Natural killer cell (primary cell): ENCODE data around the gene SMG6. TPM values are rescaled to one million over a fixed set of nuclear protein-coding genes. Genes with fewer than 3 reads are reported as not detected.
A peak's percentile ranks its signal among the peaks of the same experiment; 100 is the strongest.

ENCODE experiments used
- ATAC-seq, 3 donors: fragments of 150-1000 bp in 2 of 3; fragments of 200-7000 bp in 1 of 3; cut with Tn5 transposase; 1 replicate in 1 of 3; 2 replicates in 2 of 3; pipeline ENCODE4 v1.10.0; 2021; ENCODE audit warnings: mild to moderate bottlenecking in 2 of 3, moderate library complexity in 2 of 3
- DNase-seq, 2 donors: peaks; one replicate each; pipeline versions ENCODE4 v3.0.0 to v3.0.0-alpha.2; 2013 to 2021; ENCODE audit warnings: mixed read lengths in 1 of 2
- H3K27ac ChIP-seq: one replicate; pipeline ENCODE4 v1.5.1; 2013; ENCODE audit warnings: mild to moderate bottlenecking, low read length
- H3K27me3 ChIP-seq: one replicate; pipeline ENCODE4 v1.6.1; 2013; ENCODE audit warnings: low read length; ENCODE audit not compliant: control insufficient read depth, insufficient read depth
- H3K36me3 ChIP-seq: one replicate; pipeline ENCODE4 v1.6.1; 2013; ENCODE audit warnings: low read length; ENCODE audit not compliant: control insufficient read depth, insufficient read depth
- H3K4me1 ChIP-seq: one replicate; pipeline ENCODE4 v1.6.1; 2013; ENCODE audit warnings: low read length; ENCODE audit not compliant: control insufficient read depth, insufficient read depth
- H3K4me3 ChIP-seq: one replicate; pipeline ENCODE4 v1.5.1; 2013; ENCODE audit warnings: low read length
- H3K9me3 ChIP-seq: one replicate; pipeline ENCODE4 v1.6.1; 2013; ENCODE audit warnings: low read length; ENCODE audit not compliant: control insufficient read depth, insufficient read depth
- H3K27ac Mint-ChIP-seq, 2 donors: one replicate each; pipeline ENCODE4 v1.8.0; 2022; ENCODE audit warnings: mild to moderate bottlenecking in 2 of 2, mixed read lengths in 2 of 2, moderate library complexity in 1 of 2
- H3K27me3 Mint-ChIP-seq, 2 donors: one replicate each; pipeline ENCODE4 v1.8.0; 2022; ENCODE audit warnings: low read depth in 2 of 2, mixed read lengths in 2 of 2
- H3K36me3 Mint-ChIP-seq: one replicate; pipeline ENCODE4 v1.8.0; 2022; ENCODE audit warnings: mixed read lengths
- H3K4me1 Mint-ChIP-seq, 2 donors: one replicate each; pipeline ENCODE4 v1.8.0; 2022; ENCODE audit warnings: mixed read lengths in 2 of 2
- H3K4me3 Mint-ChIP-seq: one replicate; pipeline ENCODE4 v1.8.0; 2022; ENCODE audit warnings: mild to moderate bottlenecking, moderate library complexity, mixed read lengths
- H3K9me3 Mint-ChIP-seq, 2 donors: one replicate each; pipeline ENCODE4 v1.8.0; 2022; ENCODE audit warnings: mixed read lengths in 2 of 2
- CTCF ChIP-seq: fragments of 200-600 bp; IDR thresholded peaks from one replicate; pipeline ENCODE4 v1.8.0; 2022; ENCODE audit warnings: antibody characterized with exemption
- WGBS: methylation state at CpG from one replicate; pipeline ENCODE4 v1.1.7; 2013; ENCODE audit warnings: missing lambda C conversion rate; ENCODE audit not compliant: insufficient coverage; 5-methylcytosine and 5-hydroxymethylcytosine counted together
- intact Hi-C: fragments of 100-400 bp; cut with micrococcal nuclease; formaldehyde crosslinking; loops from one replicate; pipeline ENCODE4 v1.14.2; 2022
- total RNA-seq, 4 donors: library from RNA; stranded (reverse); fragments of 120-200 nt in 1 of 4; gene quantifications; one replicate each; pipeline versions ENCODE4 v1.2.3 to v1.2.4, GENCODE V29; 2013 to 2022

The SMG6 gene
- total RNA-seq, 3 donors from 2014 or later (not counting 1 experiment from before 2014, with no cell fraction given) = 41.6 to 49.4 (median 48.2) TPM

DNA sequence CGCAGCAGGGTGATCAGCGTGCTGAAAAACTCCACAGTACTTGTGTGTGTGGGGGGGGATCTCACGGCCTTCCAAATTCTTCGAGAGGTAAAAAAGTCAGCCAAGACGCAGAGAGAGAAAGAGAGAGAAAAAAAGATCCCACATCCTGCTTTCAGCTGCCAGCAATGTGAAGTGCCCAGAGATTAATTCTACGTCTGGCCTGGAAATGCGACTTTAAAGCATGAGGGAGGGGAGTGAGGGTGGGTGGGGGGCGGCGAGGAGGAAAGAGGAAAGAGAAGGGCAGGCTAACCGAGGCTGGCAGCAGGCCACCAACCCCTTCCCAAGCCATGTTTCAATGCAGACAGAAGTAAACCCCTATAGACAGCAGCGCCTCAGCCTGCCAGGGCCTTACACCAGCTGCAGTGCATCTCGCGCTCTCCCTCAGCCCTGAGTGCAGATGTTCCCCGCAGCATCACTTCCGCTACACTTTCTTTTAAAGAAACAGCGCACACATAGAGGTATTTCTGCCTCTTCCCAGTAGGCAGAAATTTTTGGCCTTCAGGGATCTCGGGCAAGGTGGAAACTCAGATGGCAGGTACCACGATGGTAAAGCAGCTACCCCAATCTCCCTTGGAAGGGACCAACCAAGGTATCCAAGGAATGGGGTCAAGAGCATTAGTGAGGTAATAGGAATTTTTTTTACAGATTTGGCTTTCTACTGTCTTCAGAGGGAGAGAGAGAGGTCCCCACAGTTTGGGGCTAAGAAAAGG is 87.8 kb downstream of the SMG6 start:
- intact Hi-C loops = loop anchor here (1.0 to 2.0 kb wide), 2 partner anchors 8 to 31 kb away; no protein-coding TSS in a partner anchor
- WGBS = 3% methylated on average over 17 of the region's 18 CpGs

DNA sequence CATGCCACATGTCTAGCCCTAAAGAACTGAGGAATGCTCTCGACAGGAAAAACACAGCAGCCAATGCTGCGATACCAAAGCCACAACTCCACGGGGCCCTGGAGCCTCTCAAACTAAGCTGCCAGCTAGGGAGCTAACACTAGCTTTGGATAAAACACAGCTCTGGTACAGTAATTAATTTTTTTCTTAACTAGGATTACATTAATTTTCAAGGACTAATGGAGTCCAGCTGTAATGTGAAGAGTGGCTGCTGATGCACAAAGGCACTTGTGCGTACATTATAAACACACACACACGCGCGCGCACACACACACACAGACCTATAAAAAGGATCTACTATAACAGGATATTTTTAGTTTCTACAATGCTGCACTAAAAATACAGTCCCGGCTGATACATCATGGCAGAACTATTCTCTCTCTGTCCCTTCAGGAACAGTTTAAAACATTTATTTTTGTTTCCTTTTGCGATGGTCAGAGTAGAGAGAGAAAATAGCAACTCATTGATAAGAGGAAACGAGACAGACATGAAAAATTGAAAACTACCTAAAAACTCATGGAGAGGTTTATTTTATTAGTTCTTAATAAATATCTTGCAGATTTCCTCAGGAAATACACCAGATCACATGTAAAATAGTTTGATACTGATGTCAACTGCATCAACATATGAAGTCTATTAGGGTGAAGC is 88.5 kb downstream of the SMG6 start:
- no peak for ATAC-seq
- intact Hi-C loops = loop anchor here (1.0 to 2.0 kb wide), 2 partner anchors 8 to 30 kb away; no protein-coding TSS in a partner anchor

More for the DNA sequence above, 87.8 kb downstream of the SMG6 start:
- Mint-ChIP-seq H3K4me1 (peaks cover 35 to 47% of the 10 kb centered on the region in 2 donors), H3K4me3 (peak overlapping the region; percentile 82), H3K36me3 (no peaks in the 10 kb centered on the region), H3K27me3 (no peaks in the 10 kb centered on the region), H3K27ac (peak overlapping the region; percentile 94 to 98), H3K9me3 (no peaks in the 10 kb centered on the region)
- H3K9me3 ChIP-seq = no peaks in the 10 kb centered on the region
- peak overlapping the region; percentile 1 for H3K4me3 ChIP-seq
- no peaks in the 10 kb centered on the region for H3K27me3 ChIP-seq
- no peak for TF ChIP-seq CTCF
- peak; percentile 95 to 96 (median 96) for ATAC-seq
- DNase-seq = peak; percentile 63 to 89
- H3K4me1 ChIP-seq = peaks cover 25% of the 10 kb centered on the region
- peak overlapping the region; percentile 80 for H3K27ac ChIP-seq
- H3K36me3 ChIP-seq = no peaks in the 10 kb centered on the region

GRCh38 chr17:2214047-2214928 is 89.3 kb downstream of the SMG6 start:
- intact Hi-C loops = loop anchor here (2.0 kb wide), 1 partner anchor 29 kb away; no protein-coding TSS in a partner anchor
- H3K4me3 ChIP-seq = no peak overlapping the region
- H3K4me1 Mint-ChIP-seq = peaks cover 34 to 47% of the 10 kb centered on the region in 2 donors
- no peaks in the 10 kb centered on the region for H3K9me3 ChIP-seq
- peaks cover 3% of the 10 kb centered on the region for H3K36me3 ChIP-seq
- no peak for TF ChIP-seq CTCF
- H3K4me3 Mint-ChIP-seq = peak overlapping the region; percentile 82
- peak overlapping the region; percentile 94 to 98 for H3K27ac Mint-ChIP-seq
- WGBS = 85% methylated on average over 15 of the region's 17 CpGs
- DNase-seq (no peak), ATAC-seq (no peak)
- no peaks in the 10 kb centered on the region for H3K27me3 Mint-ChIP-seq
- no peaks in the 10 kb centered on the region for H3K9me3 Mint-ChIP-seq
- no peaks in the 10 kb centered on the region for H3K27me3 ChIP-seq
- peaks cover 25% of the 10 kb centered on the region for H3K4me1 ChIP-seq
- no peaks in the 10 kb centered on the region for H3K36me3 Mint-ChIP-seq
- H3K27ac ChIP-seq = peak overlapping the region; percentile 80

More for the DNA sequence above, 88.5 kb downstream of the SMG6 start:
- H3K4me1 Mint-ChIP-seq = peaks cover 34 to 47% of the 10 kb centered on the region in 2 donors
- no peak for TF ChIP-seq CTCF
- H3K36me3 ChIP-seq = no peaks in the 10 kb centered on the region
- peak overlapping the region; percentile 1 for H3K4me3 ChIP-seq
- H3K4me3 Mint-ChIP-seq = peak overlapping the region; percentile 82
- H3K27me3 ChIP-seq = no peaks in the 10 kb centered on the region
- no peaks in the 10 kb centered on the region for H3K9me3 ChIP-seq
- no peaks in the 10 kb centered on the region for H3K27me3 Mint-ChIP-seq
- no peaks in the 10 kb centered on the region for H3K36me3 Mint-ChIP-seq
- peak overlapping the region; percentile 80 for H3K27ac ChIP-seq
- peak in 1 of 2 donors; percentile 30 for DNase-seq
- H3K27ac Mint-ChIP-seq = peak overlapping the region; percentile 94 to 98
- peaks cover 25% of the 10 kb centered on the region for H3K4me1 ChIP-seq
- no peaks in the 10 kb centered on the region for H3K9me3 Mint-ChIP-seq
- WGBS = 16% methylated on average over 9 of the region's 11 CpGs
